Suprapubic skin (tissue), 4 donors: ENCODE results near the gene MTMR3.

Source experiments
- CTCF ChIP-seq, 2 donors: fragments of 200-600 bp in 1 of 2; fragments of 450-650 bp in 1 of 2; sonication (generic) in 1 of 2; IDR thresholded peaks; one replicate each; pipeline ENCODE4 v1.5.1; 2016 to 2019; ENCODE audit warnings: antibody characterized with exemption in 2 of 2, mild to moderate bottlenecking in 1 of 2, moderate library complexity in 1 of 2
- POLR2A ChIP-seq, 2 donors: fragments of 450-650 bp; IDR thresholded peaks; one replicate each; pipeline ENCODE4 v1.6.1; 2017; ENCODE audit warnings: antibody characterized with exemption in 2 of 2, mild to moderate bottlenecking in 2 of 2, moderate library complexity in 2 of 2
- POLR2AphosphoS5 ChIP-seq, 3 donors: sonication (generic); formaldehyde crosslinking; IDR thresholded peaks; one replicate each; pipeline ENCODE4 v1.6.1; 2017; ENCODE audit warnings: antibody characterized with exemption in 3 of 3

GRCh38 chr22:30015229-30015797, 132.3 kb downstream of the MTMR3 start:
- no peak for TF ChIP-seq CTCF (IDR thresholded peaks at IDR 0.05)
- TF ChIP-seq POLR2A (IDR thresholded peaks at IDR 0.05) = no peak
- no peak for TF ChIP-seq POLR2AphosphoS5 (IDR thresholded peaks at IDR 0.05)
